Pons (tissue), 1 donor: Measurements from ENCODE around the gene SRP54.
A peak's percentile ranks its signal among the peaks of the same experiment; 100 is the strongest.
"Not testable (repeated sequence)": the region's sequence is repeated elsewhere in the genome, so short reads cannot be mapped to it uniquely, and the experiment has no call there.

Source experiments
- DNase-seq: peaks from one replicate; pipeline ENCODE4 v3.0.0-alpha.2; 2016; ENCODE audit warnings: low spot score

SRP54 gene

GRCh38 chr14:34982421-34983147 lies at the start of gene SRP54:
Gene SRP54 (plus strand): TSS chr14:34982992. CDS start chr14:34996710, 13,718 bp downstream.
- peak; percentile 95 for DNase-seq

GRCh38 chr14:34933301-34933700 lies 49.5 kb upstream of the SRP54 start:
- no peak for DNase-seq

GRCh38 chr14:34935488-34935887 lies 47.3 kb upstream of the SRP54 start:
- DNase-seq, result no peak

- DNase-seq, result no peak
These were observed 45.4 kb upstream of the SRP54 start for GRCh38 chr14:34937442-34937841.

GRCh38 chr14:34937876-34938275 lies 44.9 kb upstream of the SRP54 start:
- DNase-seq, result no peak

GRCh38 chr14:34943506-34943905 lies 39.3 kb upstream of the SRP54 start:
- DNase-seq, result no peak

- DNase-seq, result no peak
These were observed 38.0 kb upstream of the SRP54 start for GRCh38 chr14:34944744-34945143.

- no peak for DNase-seq
These were observed 36.1 kb upstream of the SRP54 start for GRCh38 chr14:34946699-34947098.

- no peak for DNase-seq
These were observed 31.5 kb upstream of the SRP54 start for GRCh38 chr14:34951286-34951685.

- no peak for DNase-seq
These were observed 25.9 kb upstream of the SRP54 start for GRCh38 chr14:34956931-34957330.

GRCh38 chr14:34957771-34958286 lies 25.0 kb upstream of the SRP54 start:
- no peak for DNase-seq

- DNase-seq, result not testable (repeated sequence)
These were observed 20.7 kb upstream of the SRP54 start for GRCh38 chr14:34962106-34962505.

- no peak for DNase-seq
These were observed 17.6 kb upstream of the SRP54 start for GRCh38 chr14:34964977-34965764.

GRCh38 chr14:34965912-34966311 lies 16.9 kb upstream of the SRP54 start:
- no peak for DNase-seq

GRCh38 chr14:34966413-34966812 lies 16.4 kb upstream of the SRP54 start:
- DNase-seq, result no peak

GRCh38 chr14:34970665-34971064 lies 12.1 kb upstream of the SRP54 start:
- no peak for DNase-seq

GRCh38 chr14:34971381-34971780 lies 11.4 kb upstream of the SRP54 start:
- no peak for DNase-seq

GRCh38 chr14:34971801-34972200 lies 11.0 kb upstream of the SRP54 start:
- DNase-seq, result no peak

GRCh38 chr14:34978444-34978843 lies 4.3 kb upstream of the SRP54 start:
- DNase-seq, result no peak

- no peak for DNase-seq
These were observed 2.4 kb upstream of the SRP54 start for GRCh38 chr14:34980337-34980900.

GRCh38 chr14:34981743-34982420 lies 910 bp upstream of the SRP54 start:
- peak; percentile 86 for DNase-seq

GRCh38 chr14:34983148-34983760 lies 462 bp downstream of the SRP54 start:
- DNase-seq, result peak; percentile 20
